ENCODE measurements around the gene CRACR2A. TPM values are rescaled to one million over a fixed set of nuclear protein-coding genes. Genes with fewer than 3 reads are reported as not detected.

Gene CRACR2A
- total and polyA plus RNA-seq, 10 of the 15 experiments (the other 5 are each of a cell fraction or from before 2014, with no cell fraction given) = 2.1 to 18.0 (median 13.2) TPM

DNA sequence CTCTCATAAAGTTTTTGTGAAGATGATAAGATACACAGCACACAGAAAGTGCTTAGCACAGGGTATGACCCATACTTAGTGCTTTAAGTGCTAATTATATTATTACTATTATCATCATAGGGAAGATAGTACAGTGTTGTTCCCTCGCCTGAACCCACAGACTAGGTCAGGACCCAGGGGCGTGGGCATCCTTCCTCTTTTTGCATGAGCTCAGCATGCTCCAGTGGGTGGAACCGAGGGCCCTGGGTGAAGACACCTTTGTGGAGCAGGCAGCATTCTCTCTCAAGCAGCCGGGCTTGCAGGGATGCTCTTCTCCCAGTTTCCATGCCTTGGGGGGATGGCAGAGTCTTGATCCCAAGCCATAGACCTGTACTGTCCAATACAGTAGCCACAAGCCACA, 34.8 kb downstream of the CRACR2A start (continued):
- no peak for TF ChIP-seq RAD51 (IDR thresholded peaks at IDR 0.05)

- ChIA-PET CTCF (no interaction called here), POLR2A (interaction anchor here (0.8 kb wide), 1 partner anchor 26 kb away, joined by 3 read pairs; no protein-coding TSS in a partner anchor), RAD21 (ENCODE audit: unreplicated experiment) (no interaction called here), SMC1A (ENCODE audit: uncharacterized antibody, unreplicated experiment) (interaction anchor here (0.6 to 1.5 kb wide), 2 partner anchors 22 to 36 kb away, joined by 3 read pairs; partner anchors contain the start of gene CRACR2A)
- TF ChIP-seq CREB1 (IDR thresholded peaks at IDR 0.05; ENCODE audit: low read depth) = no peak
- no peak for TF ChIP-seq ZNF217 (IDR thresholded peaks at IDR 0.05)
- TF ChIP-seq CHD1 (IDR thresholded peaks at IDR 0.05; ENCODE audit: low read depth, low read length) = no peak
- no peak for TF ChIP-seq KAT2A (conservative IDR thresholded peaks at IDR 0.05; ENCODE audit: control insufficient read depth, low read depth, low read length)
- no peak for TF ChIP-seq CREM (IDR thresholded peaks at IDR 0.05; ENCODE audit: low read depth)
- TF ChIP-seq, protein P1, sequence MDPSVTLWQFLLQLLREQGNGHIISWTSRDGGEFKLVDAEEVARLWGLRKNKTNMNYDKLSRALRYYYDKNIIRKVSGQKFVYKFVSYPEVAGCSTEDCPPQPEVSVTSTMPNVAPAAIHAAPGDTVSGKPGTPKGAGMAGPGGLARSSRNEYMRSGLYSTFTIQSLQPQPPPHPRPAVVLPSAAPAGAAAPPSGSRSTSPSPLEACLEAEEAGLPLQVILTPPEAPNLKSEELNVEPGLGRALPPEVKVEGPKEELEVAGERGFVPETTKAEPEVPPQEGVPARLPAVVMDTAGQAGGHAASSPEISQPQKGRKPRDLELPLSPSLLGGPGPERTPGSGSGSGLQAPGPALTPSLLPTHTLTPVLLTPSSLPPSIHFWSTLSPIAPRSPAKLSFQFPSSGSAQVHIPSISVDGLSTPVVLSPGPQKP (IDR thresholded peaks at IDR 0.05; ENCODE audit: low read depth, low read length) = no peak
- no peak for TF ChIP-seq DPF2 (IDR thresholded peaks at IDR 0.05)
- H3K9me3 ChIP-seq (replicated peaks; ENCODE audit: control insufficient read depth, insufficient read depth, low read length) = no peaks in the 10 kb centered on the region; the same call in 2 of the 3 replicates
- H3K27ac ChIP-seq (ENCODE audit: control insufficient read depth, insufficient read depth) = no peak overlapping the region
- no peak overlapping the region for H3K4me2 ChIP-seq (ENCODE audit: control insufficient read depth, insufficient read depth)
- H2AFZ ChIP-seq (ENCODE audit: control insufficient read depth, low read depth, low read length) = no peak overlapping the region
- no peaks in the 10 kb centered on the region for H4K20me1 ChIP-seq (ENCODE audit: control insufficient read depth, insufficient read depth)
- 97% methylated on average over 9 of the region's 9 CpGs for WGBS (ENCODE audit: insufficient coverage, insufficient replicate concordance, low lambda C conversion rate, missing lambda C conversion rate)
- no peaks in the 10 kb centered on the region for H3K79me2 ChIP-seq (ENCODE audit: control insufficient read depth, insufficient read depth, low read length)
- no TSS peak for BruUV-seq (replicated peaks)
- intact Hi-C loops (cut with micrococcal nuclease; ENCODE audit: unreplicated experiment) (no loop called here), in situ Hi-C loops (cut with MboI) (no loop called here)
- H3K4me1 ChIP-seq (ENCODE audit: control insufficient read depth, insufficient read depth, low read length) = no peaks in the 10 kb centered on the region
- no peak overlapping the region for H3K4me3 ChIP-seq
- DNase-seq (ENCODE audit: low read depth, low spot score) = no peak
- peaks cover 0 to 1% of the 10 kb centered on the region in 2 experiments; a peak in 2 of 4 replicates for H3K36me3 ChIP-seq (ENCODE audit: control insufficient read depth in 2 of 2, insufficient read depth in 2 of 2, low read length in 1 of 2)
- no peak overlapping the region for H3K9ac ChIP-seq (ENCODE audit: control insufficient read depth, insufficient read depth, low read length)
- no peak for FAIRE-seq
- H3K27me3 ChIP-seq (replicated peaks in 1 of 2; ENCODE audit: control insufficient read depth in 2 of 2, insufficient read depth in 2 of 2, low read length in 1 of 2) = no peaks in the 10 kb centered on the region
- no peak for ATAC-seq
Measured at GRCh38 chr12:3717283-3717898, 35.5 kb downstream of the CRACR2A start.

Measured in GM12878 (cell line).